Tibial artery (tissue), 4 donors: Measurements from ENCODE around the gene DPY19L2.
"Not testable (repeated sequence)": the region's sequence is repeated elsewhere in the genome, so short reads cannot be mapped to it uniquely, and the experiment has no call there.

Experiments used
- DNase-seq, 2 donors: peaks; one replicate each; pipeline ENCODE4 v3.0.0-alpha.2; 2019
- H3K27ac ChIP-seq, 2 donors: fragments of 200-600 bp; sonication (generic) in 1 of 2; 1 replicate in 1 of 2; 2 replicates in 1 of 2; pipeline ENCODE4 v1.5.1; 2018 to 2019; ENCODE audit warnings: mild to moderate bottlenecking in 1 of 2
- H3K27me3 ChIP-seq, 2 donors: fragments of 200-600 bp; sonication (generic) in 1 of 2; one replicate each; pipeline versions ENCODE4 v1.5.1 to v1.6.0; 2016 to 2019
- H3K36me3 ChIP-seq, 3 donors: fragments of 200-600 bp; sonication (generic) in 2 of 3; one replicate each; pipeline ENCODE4 v1.5.1; 2016 to 2019; ENCODE audit warnings: mild to moderate bottlenecking in 2 of 3
- H3K4me1 ChIP-seq, 4 donors: fragments of 200-600 bp; sonication (generic) in 2 of 4; 1 replicate in 3 of 4; 2 replicates in 1 of 4; pipeline ENCODE4 v1.5.1; 2016 to 2019
- H3K4me3 ChIP-seq, 2 donors: fragments of 200-600 bp; sonication (generic) in 1 of 2; 1 replicate in 1 of 2; 2 replicates in 1 of 2; pipeline ENCODE4 v1.5.1; 2018 to 2019; ENCODE audit warnings: mild to moderate bottlenecking in 2 of 2
- H3K9me3 ChIP-seq, 3 donors: fragments of 200-600 bp; sonication (generic) in 1 of 3; one replicate each; pipeline ENCODE4 v1.5.1; 2016 to 2019
- CTCF ChIP-seq, 2 experiments: fragments of 200-600 bp in 1 of 2; fragments of 450-650 bp in 1 of 2; IDR thresholded peaks; one replicate each; pipeline ENCODE4 v1.5.1; 2017 to 2019; ENCODE audit warnings: antibody characterized with exemption in 2 of 2, mild to moderate bottlenecking in 1 of 2, moderate library complexity in 1 of 2
- intact Hi-C: fragments of 100-400 bp; cut with DNase I; formaldehyde crosslinking; loops from one replicate; pipeline ENCODE4 v1.15.0; 2023; ENCODE audit warnings: low total_unique reads

DPY19L2 gene

DNA sequence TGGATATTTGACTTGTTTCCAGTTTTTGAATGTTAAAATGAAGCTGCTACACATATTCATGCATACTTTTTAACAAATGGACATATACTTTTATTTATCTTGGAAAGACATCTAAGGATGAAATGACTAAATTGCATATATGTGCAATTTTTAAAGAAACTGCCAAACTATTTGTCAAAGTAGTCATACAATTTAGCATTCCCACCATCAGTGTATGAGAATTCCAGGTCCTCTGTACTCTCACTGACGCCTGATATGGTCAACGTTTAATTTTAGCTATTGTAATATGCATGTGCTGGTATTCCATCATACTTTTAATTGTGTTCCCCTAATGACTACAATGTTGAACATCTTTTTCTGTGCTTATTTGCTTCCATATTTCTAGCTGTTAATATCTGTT, 22.5 kb upstream of the DPY19L2 start:
- intact Hi-C loops, DNase-seq, H3K27me3 ChIP-seq, H3K9me3 ChIP-seq, H3K4me3 ChIP-seq, H3K27ac ChIP-seq, H3K4me1 ChIP-seq, H3K36me3 ChIP-seq: not testable (repeated sequence)

DNA sequence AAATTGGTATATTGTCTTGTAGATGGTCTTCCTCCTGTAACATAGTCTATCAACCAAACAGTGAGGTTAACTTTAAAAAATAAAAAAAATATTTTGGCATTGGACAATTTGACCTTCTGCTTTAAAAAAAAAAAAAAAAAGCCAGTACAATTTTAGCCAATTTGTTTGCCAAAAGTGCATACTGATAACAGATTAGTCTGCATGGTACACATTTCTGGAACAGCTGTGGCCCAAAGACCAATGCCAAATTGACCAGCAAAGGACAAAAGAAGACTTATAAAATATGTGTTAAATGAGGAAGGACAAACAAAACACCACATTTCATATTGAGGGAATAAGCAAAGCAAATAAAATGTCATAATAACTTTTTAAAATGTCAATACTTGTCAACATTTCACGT, 20.8 kb upstream of the DPY19L2 start:
- H3K36me3 ChIP-seq, H3K9me3 ChIP-seq, H3K4me1 ChIP-seq, H3K27ac ChIP-seq, intact Hi-C loops, DNase-seq, H3K27me3 ChIP-seq, H3K4me3 ChIP-seq: not testable (repeated sequence)

DNA sequence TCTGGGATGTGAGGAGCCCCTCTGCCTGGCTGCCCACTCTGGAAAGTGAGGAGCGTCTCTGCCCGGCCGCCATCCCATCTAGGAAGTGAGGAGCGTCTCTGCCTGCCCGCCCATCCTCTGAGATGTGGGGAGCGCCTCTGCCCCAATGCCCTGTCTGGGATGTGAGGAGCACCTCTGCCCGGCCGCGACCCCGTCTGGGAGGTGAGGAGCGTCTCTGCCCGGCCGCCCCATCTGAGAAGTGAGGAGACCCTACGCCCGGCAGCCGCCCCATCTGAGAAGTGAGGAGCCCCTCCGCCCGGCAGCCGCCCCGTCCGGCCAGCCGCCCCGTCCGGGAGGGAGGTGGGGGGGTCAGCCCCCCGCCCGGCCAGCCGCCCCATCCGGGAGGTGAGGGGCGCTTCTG, 18.3 kb upstream of the DPY19L2 start:
- H3K27me3 ChIP-seq, H3K4me1 ChIP-seq, intact Hi-C loops, H3K9me3 ChIP-seq, H3K4me3 ChIP-seq, H3K36me3 ChIP-seq, H3K27ac ChIP-seq: not testable (repeated sequence)
- peak in 1 of 2 donors; percentile 59 for DNase-seq

GRCh38 chr12:63685789-63686188, 17.5 kb upstream of the DPY19L2 start:
- H3K9me3 ChIP-seq, H3K4me1 ChIP-seq, DNase-seq, H3K4me3 ChIP-seq, intact Hi-C loops, H3K27me3 ChIP-seq, H3K27ac ChIP-seq, H3K36me3 ChIP-seq: not testable (repeated sequence)

DNA sequence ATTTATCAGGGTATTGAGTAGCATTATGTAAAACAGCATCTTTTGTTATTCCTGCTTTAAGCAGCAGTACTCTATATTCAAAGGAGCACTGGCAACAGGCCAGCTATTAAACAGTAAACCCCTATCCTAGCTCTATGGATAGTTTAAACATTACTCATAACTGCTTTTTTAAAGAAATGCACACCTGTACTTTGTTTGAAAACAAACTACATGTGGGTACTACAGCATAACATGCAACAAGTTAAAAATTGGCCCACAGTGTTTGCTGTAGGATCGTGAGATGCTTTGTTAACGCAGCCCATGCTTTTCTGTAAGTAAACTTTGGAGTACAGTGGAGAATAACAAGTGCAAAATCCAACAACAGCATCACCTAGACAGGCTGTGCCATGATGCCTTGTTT, 14.3 kb upstream of the DPY19L2 start:
- H3K4me1 ChIP-seq, intact Hi-C loops, H3K36me3 ChIP-seq, H3K9me3 ChIP-seq, H3K4me3 ChIP-seq, H3K27me3 ChIP-seq, DNase-seq, H3K27ac ChIP-seq: not testable (repeated sequence)

DNA sequence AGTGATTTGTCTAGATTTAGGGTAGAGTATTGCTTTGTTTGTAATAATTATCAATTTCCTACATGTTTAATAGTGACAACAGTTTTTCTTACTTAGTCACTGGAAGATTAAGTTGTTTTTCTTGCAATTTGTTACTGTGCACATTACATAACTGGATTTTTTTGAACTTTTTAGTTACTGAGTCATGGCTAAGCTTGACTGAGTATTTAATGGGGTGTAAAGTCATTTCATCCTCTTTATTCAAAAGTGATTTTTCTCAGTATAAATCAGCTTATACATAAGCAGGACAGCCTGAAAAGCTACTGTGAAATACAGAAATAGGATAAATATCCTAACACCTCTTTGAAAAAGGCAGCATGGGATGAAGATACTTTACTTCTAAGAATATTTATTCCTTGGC, 12.5 kb upstream of the DPY19L2 start:
- H3K27ac ChIP-seq, H3K27me3 ChIP-seq, intact Hi-C loops, H3K9me3 ChIP-seq, H3K4me1 ChIP-seq, H3K36me3 ChIP-seq, DNase-seq, H3K4me3 ChIP-seq: not testable (repeated sequence)

GRCh38 chr12:63672550-63672949, 4.3 kb upstream of the DPY19L2 start:
- H3K27ac ChIP-seq, H3K36me3 ChIP-seq, DNase-seq, H3K4me1 ChIP-seq, H3K27me3 ChIP-seq, H3K4me3 ChIP-seq, H3K9me3 ChIP-seq: not testable (repeated sequence)
- TF ChIP-seq CTCF (IDR thresholded peaks at IDR 0.05) = peak; percentile 24 to 25
- intact Hi-C loops = loop anchor here (10.0 kb wide), 1 partner anchor 132 kb away; no protein-coding TSS in a partner anchor

DNA sequence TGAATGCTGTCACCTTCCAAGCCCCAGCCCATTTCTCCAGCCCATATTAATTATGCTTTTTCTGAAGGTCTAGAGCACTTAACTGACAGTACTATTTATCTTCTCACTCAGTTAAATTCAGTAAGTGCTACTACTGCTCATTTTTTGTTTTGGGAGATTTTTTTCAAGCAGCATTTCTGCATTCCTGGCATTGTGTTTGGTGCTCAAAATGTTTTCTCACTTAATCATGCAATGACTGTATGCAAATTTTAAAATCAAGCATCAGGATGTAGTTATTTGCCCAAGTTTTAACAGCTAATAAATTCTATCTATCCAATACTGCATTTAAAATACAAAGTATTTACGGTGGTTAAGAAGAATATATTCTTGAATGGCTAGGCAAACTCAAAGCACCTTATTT, 1.6 kb upstream of the DPY19L2 start:
- not testable (repeated sequence) for H3K36me3 ChIP-seq, DNase-seq, H3K9me3 ChIP-seq, H3K4me1 ChIP-seq, H3K27me3 ChIP-seq, H3K4me3 ChIP-seq
- peak overlapping the region in 1 of 2 donors; percentile 92 for H3K27ac ChIP-seq
- intact Hi-C loops = loop anchor here (10.0 kb wide), 1 partner anchor 135 kb away; no protein-coding TSS in a partner anchor

DNA sequence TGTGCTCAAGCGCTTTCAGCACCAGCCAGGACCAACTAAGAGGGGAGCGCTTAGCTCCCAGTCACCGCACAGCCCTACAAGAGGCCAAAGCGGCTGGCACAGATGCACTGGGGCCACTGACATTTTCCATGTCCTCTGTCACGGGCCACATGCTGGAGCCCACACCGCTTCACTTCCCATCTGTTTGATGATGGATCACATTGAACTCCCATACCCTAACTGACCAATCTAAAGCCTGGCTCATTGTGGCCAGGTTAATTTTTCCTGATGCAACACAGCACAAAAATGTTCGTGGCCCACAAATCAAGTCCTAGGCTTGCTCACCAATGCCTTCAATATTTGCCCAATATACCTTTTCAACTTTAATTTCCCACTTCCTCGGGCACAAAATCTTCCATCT, 1.1 kb upstream of the DPY19L2 start:
- H3K36me3 ChIP-seq, DNase-seq, intact Hi-C loops, H3K27me3 ChIP-seq, H3K4me1 ChIP-seq, H3K9me3 ChIP-seq: not testable (repeated sequence)
- Histone ChIP-seq H3K4me3 (peak overlapping the region; percentile 74 to 88), H3K27ac (peak overlapping the region; percentile 92 to 98)

GRCh38 chr12:63668800-63669365, 590 bp upstream of the DPY19L2 start:
- intact Hi-C loops, H3K9me3 ChIP-seq, H3K4me1 ChIP-seq, H3K27me3 ChIP-seq, H3K36me3 ChIP-seq: not testable (repeated sequence)
- H3K4me3 ChIP-seq = peak overlapping the region; percentile 74 to 88
- peak; percentile 24 to 70 for DNase-seq
- peak overlapping the region; percentile 92 to 98 for H3K27ac ChIP-seq

DNA sequence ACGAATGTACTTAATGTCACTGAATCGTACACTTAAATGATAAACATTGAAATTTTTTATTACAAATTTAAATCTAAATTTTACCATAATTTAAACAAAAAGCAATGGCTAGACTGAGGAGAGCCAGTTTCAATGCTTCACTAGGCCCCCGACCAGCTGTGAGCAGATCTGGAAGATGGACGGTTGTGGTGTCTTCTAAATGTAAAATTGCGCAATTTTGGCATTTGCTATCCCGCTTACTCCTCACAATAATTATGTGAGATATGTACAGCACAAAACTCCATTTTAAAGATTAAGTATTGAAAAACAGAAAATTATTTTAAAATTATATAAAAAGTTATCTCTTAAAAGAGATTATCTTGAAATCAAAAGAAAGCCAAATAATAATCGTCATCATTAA, 5.3 kb downstream of the DPY19L2 start:
- intact Hi-C loops = not testable (repeated sequence)

DNA sequence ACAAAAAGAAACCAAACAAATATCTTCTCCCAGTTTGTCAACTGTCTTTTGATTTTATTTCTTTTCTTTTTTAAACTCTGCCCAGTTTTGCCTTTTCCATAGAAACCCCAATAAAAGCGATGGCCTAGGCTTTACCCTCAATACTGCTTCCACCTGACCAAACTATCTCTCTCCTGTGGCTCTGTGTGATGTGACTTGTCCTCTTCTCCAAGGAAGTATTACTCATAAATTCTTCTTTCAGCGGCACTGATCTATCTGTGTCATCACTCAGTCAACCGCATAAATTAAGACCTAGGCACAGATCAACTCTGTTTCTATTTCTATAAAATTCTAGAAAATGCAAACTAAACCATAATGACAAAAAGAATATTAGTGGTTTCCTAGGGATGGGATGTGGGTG, 9.8 kb downstream of the DPY19L2 start:
- H3K27ac ChIP-seq, H3K27me3 ChIP-seq, intact Hi-C loops, H3K4me3 ChIP-seq, H3K36me3 ChIP-seq, H3K4me1 ChIP-seq, DNase-seq, H3K9me3 ChIP-seq: not testable (repeated sequence)

More for the DNA sequence above, 5.3 kb downstream of the DPY19L2 start:
- not testable (repeated sequence) for H3K36me3 ChIP-seq, H3K4me3 ChIP-seq, H3K27ac ChIP-seq, H3K27me3 ChIP-seq, H3K9me3 ChIP-seq, DNase-seq
- peaks cover 0 to 10% (median 0%) of the 10 kb centered on the region in 4 donors for H3K4me1 ChIP-seq

DNA sequence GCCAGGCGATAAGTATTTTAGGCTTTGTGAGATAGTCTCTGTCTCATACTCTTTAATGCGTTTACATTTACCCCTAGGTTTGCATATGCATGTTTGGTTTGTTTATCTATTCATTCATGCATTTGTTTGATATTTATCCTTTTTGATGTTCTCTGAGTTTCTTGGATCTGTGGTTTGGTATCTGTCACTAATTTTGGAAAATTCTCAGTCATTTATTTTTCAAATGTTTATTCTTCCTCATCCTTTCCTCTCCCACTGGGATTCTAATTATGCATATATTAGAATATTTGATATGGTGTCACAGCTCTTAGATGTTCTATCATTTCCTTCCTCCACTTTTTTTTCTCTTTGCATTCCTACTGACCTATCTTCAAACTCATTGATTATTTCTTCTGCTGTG, 11.9 kb downstream of the DPY19L2 start:
- DNase-seq, H3K4me1 ChIP-seq, H3K9me3 ChIP-seq, H3K4me3 ChIP-seq, H3K27ac ChIP-seq, H3K27me3 ChIP-seq, intact Hi-C loops, H3K36me3 ChIP-seq: not testable (repeated sequence)
